8988T (cell line): Measurements from ENCODE around the gene REM2.
A peak's percentile ranks its signal among the peaks of the same experiment; 100 is the strongest.
"Not testable (repeated sequence)": the region's sequence is repeated elsewhere in the genome, so short reads cannot be mapped to it uniquely, and the experiment has no call there.

Experiments used
- DNase-seq: peaks from one replicate; pipeline ENCODE4 v3.0.0; 2011

Gene REM2

DNA sequence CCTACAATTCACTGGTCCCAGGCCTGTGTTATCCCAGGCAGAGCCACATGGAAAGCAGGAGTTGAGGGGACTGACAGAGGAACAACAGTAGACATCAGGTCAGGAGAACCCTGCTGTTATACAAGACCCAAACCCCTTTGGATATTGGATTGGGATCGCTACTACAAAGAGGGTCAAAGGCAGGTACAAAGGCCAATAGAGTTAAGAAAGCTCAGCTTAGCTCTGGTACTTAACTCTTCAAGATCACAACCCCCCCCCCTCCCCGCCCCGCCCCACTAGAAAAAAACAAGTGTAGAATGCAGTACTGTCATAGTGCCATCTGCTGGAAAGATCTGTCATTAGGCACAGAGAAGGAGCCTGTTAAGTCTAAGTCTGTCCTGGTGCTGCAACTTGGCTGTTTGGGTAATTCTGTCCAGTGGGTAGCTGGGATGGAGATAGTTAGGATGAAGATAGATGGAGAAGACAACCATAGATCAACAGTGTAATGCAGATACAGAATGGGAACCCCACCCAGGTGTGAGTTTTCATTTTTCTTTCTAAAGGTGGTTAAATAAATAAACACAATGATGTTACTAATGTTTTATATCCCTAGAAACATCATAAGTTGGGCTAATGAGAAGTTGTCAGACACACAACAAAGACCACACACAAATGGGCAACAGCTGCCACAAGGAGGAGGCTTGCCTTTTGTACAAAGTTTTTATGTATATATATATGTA lies 17.2 kb downstream of the REM2 start:
- DNase-seq: no peak

DNA sequence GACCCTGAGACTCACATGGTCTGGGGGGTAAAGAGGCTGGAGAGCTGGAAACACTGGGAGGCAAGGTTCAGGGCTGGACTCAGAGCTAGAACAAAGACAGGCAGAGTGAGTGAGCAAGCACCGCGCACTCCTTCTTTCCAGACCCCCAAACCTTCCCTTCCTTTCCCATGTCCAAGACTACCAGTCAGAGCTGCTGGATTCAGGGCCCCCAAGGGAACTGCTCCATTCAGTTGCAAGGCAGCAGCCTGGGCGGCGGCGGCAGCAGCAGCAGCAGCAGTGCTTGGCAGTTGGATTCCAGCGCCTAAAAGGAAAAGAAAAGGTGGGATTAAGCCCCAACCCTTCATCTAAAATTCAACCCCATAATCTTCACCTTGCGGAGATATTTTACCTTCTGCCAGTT lies 18.8 kb downstream of the REM2 start:
- DNase-seq: no peak

DNA sequence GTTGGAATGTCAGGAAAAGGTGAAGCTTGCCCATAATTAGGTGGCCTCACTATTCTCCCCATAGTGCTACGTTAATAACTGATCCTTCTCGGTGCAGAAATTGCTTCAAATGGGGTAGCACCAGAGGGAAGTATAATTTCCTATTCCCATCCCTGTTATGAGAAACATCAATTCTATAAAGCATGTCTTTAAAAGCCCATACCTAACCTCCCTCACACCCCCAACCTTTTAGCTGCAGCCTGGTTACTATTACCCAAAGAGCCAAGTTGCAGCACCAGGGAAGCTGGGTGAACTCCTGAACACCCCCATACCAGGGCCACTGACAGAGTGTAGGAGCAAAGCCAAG lies 20.7 kb downstream of the REM2 start:
- no peak for DNase-seq

DNA sequence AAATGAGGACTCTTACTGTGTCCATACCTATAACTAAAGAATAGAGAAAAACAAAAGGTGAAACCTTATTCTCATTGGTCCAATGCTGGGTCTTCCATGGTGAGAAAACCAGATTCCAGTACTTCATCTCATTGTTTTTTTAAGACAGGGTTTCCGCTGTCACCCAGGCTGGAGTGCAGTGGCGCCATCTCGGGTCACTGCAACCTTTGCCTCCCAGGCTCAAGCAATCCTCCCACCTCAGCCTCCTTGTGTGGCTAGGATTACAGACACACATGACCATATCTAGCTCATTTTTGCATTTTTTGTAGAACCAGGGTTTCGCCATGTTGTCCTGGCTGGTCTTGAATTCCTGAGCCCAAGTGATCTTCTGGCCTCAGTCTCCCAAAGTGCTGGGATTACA lies 22.6 kb downstream of the REM2 start:
- DNase-seq: no peak

DNA sequence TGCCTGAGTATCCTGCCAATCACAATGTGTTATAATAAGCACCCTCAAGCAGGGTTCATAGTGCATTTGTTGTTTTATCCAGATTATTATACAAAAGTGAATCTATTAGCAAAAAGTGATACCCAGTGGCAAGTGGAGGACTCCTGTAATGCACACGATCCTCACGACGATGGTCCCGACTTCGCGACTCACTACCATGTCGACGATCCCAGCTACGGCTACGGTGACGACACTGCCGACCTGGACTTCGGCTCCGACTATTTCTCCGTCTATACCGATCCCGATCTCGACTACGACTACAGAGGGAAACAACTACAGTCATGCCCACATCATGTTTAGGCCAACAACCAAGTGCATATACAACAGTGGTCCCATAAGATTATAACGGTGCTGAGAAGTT lies 23.1 kb downstream of the REM2 start:
- DNase-seq: no peak

DNA sequence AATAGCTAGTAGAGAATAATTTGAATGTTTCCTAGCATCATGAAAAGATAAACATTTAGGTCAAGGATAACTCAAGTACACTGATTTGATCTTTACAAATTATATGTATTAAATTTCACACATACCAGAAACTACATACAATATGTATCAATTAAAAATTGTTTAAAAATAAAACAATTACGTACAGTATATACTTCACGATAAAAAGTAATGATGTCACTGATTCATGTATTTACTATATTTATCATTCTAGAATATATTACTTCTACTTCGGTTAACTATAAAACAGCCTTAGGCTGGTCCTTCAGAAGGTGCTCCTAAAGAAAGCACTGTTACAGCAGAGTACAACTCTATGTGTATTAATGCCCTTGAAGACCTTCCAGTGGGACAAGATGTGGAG lies 24.4 kb downstream of the REM2 start:
- DNase-seq: no peak

DNA sequence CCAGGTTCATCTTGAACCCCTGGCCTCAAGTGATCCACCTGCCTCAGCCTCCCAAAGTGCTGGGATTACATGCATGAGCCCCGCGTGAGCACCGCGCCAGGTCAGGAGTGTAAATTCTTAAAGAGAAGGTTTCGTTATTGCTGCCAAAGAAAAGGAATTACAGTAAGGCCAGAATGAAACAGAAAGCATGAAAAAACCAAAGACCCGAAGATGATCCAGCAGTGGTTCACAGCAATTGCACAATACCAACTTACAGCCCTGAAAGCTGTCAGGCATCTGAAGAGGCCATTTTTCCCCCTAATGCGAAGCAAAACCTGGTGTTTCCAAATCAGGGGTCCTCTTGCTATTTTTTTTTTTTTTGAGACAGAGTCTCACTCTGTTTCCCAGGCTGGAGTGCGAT lies 25.6 kb downstream of the REM2 start:
- DNase-seq: no peak

DNA sequence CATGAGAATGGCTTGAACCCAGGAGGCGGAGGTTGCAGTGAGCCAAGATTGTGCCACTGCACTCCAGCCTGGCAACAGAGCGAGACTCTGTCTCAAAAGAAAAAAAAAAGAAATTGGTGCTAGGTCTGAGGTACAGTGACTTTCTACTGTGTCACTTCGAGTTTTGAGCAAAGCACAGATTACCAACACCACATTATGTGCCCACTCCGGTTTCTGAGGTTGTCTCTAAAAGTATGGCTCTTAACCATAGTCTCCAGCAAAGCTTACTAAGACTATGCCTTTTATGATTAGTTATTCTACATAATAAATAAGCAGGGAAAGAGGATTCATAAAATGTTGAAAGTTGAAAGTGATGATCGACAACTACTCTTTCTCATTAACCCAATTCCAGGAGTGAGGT lies 27.9 kb downstream of the REM2 start:
- no peak for DNase-seq

DNA sequence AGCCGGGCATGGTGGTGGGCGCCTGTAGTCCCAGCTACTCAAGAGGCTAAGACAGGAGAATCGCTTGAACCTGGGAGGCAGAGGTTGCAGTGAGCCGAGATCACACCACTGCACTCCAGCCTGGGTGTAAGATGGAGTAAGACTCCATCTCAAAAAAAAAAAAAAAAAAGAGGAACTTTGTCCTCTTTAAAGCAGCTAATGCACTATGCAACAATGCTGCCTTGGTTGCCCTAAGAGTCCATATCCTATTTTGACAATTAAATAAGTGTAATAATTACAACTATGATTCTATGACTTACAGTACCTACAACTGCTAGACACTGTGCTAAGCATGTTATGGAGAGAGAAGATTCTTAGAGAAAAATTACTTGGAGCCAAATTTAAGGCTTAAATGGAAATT lies 31.8 kb downstream of the REM2 start:
- DNase-seq: not testable (repeated sequence)

DNA sequence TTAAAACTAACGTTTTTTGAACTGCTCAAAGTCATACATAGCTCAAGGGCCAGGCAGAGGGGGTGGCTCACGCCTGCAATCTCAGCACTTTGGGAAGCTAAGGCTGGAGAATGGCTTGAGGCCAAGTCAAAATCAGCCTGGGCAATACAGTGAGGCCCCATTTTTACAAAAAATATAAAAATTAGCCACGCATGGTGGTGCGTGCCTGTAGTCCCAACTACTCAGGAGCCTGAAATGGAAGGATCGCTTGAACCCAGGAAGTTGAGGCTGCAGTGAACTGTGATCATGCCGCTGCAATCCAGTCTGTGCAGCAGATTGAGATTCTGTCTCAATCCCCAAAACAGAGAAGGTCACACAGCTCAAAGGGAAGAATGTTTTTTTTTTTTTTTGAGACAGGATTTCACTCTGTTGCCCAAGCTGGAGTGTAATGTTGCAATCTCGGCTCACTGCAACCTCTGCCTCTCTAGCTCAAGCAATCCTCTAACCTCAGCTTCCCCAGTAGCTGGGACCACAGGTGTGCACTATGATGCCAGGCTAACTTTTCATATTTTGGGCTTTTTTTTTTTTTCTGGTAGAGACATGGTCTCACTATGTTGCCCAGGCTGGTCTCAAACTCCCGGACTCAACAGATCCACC lies 33.0 kb downstream of the REM2 start:
- DNase-seq: no peak

DNA sequence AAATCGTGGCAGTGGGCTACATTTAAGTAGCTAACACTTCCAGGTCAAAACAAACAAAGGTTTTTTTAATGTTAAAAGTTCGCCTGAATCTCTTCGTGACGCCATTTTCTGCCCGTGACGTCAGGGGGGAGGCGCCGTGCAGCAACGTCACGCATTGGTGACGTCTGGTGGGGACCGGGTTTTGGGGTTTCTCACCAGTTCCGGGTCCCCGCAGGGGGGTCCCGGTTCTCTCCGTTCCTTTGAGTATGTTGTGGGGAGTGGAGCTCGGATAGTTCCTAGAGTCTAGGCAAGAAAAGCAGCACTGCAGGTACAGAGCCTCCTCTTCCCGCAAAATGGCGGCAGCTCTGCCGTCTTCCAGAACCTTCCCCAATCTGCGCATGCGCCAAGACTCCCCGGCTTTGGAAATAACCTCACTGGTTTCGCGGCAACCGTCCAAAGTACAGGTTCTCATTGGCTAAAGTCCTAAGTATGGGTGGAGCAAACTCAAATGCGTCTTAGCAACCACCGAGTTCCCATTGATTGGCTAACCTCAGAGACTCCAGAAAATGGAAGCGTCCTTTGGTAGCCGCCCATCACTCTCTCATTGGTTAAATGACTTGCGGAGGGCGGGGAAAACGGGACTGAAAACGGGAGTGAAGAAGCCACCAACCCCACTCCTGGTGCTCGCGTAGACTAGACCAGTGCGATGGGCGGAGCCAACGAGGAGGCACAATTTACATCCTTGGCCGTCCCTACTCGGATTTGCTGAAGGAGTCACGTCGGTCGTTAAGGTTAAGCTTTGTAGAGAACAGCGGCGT lies 36.0 kb downstream of the REM2 start, which contains the start of gene RBM23:
Gene RBM23, minus strand, starts transcription at position 346 of the 797 bp plus-strand sequence.
- peak; percentile 33 for DNase-seq

DNA sequence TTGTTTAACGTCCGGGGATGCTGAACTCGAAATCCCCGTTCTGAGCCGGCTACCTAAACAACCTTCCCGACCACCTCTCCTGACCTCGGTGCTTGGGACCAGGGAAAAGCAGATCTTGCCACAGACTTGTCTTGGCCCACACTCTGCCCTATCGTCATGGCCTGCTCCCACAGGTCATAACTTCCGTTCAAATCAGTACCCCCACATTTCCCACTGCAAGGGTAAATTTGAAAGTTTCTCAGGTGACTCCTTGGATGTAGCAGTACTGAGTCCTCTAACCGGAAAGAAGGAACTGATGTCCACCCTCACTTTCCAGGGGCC lies 36.5 kb downstream of the REM2 start:
- DNase-seq: no peak

DNA sequence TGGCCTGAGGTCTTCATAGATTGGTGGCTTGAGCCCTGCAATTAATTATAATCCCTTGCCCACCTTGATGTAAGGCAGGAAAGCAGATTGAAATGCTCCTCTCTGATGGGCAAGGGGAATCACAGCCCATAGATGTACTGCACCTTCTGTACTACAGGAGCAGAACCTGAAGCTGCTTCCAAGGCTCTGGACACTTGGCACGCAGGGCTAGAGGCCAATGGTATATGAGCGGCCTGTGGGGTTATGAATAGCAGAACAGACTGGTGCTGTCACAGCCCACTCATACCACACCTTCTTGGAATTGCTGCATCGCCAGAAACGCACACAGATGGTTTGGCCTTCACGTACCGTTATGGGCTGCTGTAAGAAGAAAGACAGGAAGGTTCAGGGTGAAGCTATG lies 37.7 kb downstream of the REM2 start:
- DNase-seq: no peak

DNA sequence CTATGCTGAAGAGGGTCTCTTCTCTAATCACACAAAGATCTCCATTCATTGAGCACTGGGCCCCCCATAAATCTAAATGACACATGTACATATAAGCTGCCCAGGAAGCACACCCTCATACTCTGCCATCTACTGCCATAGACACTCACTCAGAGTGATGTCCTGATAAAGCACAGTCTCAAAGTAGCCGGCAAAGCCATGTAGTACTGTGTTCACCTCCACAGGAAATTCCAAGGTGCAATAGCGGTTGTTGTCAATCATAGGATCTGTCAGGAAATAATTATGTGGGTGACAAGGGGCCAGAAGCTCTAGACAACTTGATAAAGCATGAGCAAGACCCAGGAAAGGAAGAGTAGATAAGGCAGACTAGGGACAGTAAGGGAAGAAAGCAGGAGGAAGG lies 39.3 kb downstream of the REM2 start:
- no peak for DNase-seq

DNA sequence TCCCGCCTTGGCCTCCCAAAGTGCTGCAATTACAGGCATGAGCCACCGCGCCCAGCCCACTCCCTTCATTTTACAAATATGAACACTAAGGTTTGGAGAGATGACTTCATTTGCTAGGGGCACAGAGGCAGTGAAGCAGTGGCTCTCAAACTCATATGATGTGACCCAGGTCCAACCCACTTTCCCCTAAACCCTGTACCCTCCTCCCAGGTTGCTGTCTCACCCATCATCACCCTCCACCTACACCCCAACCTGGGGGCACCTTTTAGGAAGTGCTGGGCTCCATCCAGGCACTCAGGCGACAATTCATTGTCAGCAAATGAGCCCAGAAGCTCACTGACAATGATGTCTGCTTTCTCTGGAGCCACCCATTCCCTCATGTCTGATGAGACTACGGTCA lies 40.7 kb downstream of the REM2 start:
- no peak for DNase-seq

DNA sequence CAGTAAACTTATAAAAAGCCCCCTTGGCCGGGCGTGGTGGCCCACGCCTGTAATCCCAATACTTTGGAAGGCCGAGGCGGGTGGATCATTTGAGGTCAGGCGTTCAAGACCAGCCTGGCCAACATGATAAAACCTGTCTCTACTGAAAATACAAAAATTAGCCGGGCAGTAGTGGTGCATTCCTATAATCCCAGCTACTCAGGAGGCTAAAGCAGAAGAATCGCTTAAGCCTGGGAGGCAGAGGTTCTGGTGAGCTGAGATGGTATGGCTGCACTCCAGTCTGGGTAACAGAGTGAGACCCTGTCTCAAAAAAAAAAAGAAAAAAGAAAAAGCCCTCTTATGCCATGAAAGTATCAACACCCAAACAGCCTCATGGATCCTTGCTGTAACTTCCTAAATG lies 42.5 kb downstream of the REM2 start:
- DNase-seq: no peak

DNA sequence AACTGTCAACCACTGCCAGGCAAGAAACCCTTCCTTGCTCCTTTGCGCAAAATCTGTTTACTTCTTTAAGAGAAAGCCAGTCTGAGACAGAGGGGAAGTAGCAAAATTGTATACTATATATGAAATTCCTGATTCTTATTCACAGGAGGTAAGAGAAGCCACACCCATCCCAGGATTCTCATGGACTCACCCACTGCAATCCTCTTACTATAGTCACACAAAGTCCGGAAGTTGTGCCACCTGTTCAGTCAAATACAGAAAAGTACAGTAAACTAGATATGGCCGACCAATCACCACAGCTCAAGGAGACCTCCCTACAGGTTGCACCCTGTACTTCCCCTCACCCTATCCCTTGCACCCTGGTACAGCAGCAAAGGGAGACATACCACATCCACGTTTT lies 43.3 kb downstream of the REM2 start:
- no peak for DNase-seq

DNA sequence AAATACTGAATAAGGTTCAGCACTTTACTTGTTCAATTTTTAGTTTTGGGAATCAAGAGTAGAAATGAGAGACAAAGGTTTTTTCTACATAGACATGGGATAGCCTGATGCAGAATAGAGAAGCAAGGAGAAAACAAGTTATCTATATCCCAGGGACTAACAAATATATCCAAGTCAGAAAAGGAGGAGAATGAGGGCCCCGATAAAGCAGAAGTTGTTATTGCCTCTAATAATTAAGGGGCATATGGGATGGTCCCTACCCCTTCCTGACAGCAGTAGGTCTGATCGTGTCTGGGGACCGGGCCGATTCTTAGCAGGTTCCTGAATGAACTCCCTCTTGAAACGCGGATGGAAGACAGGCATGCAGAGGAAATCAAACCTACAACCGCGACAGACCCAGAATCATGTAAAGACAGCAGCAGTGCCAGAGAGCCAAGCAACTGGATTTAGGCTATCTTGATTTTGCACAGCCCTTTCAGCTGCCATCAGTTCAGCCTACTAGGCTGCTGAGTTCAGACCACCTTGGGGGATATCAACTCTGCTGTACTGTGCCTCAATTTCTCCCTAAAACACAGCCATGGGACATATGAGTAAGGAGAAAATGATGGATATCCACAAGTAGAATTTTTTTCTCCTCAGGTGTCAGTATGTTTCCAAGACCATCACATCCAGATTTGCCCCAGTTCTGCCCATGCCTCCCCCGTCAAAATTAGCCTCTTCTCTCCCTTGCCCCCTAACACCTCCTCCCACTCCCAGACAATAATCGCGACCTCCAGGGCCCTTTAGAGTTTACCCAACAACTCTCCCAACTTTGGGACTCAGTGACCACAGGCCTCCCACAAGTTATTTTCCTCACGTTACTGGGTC lies 45.4 kb downstream of the REM2 start:
- no peak for DNase-seq

DNA sequence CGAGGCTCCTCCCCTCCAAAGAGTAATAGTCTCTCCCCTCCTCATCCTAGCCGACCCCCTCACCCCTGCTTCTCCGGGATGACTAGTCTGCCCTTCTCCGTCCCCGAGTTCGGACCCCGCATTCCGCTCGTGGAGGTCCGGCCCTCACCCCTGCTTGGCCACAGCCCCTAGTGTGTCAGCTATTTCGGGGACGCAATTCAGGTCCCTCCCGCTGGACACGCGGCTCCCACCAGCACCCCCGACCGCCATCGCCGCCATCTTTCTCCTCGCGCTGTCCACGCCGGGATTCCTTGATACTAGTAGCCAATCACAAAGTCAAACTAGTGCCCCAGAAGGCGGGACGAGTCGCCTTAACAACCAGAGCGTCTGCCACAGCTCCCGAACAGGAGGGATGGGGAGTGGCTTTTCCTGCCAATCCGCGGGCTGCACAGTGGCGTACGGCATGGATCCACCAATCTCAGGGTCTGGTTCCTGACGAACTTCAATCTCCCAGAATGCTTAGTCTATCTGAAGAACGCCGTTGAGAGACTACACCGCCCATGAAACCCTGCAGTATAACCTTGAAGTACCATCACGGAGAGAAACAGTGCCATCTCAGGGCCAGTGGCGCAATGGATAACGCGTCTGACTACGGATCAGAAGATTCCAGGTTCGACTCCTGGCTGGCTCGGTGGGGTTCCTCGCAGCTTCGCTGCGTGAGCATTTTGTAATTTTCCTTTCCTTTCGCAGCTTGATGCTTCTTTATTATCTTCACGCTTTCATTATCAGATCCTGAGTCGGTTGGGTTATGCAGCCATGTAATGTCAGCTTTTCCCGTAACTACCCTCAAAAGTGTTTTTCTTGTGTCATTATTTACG lies 46.3 kb downstream of the REM2 start, which contains the start of gene PRMT5:
Gene PRMT5, minus strand, starts transcription at position 273 of the 857 bp plus-strand sequence. Its CDS starts 15 bp downstream, at position 258.
- peak; percentile 46 for DNase-seq

DNA sequence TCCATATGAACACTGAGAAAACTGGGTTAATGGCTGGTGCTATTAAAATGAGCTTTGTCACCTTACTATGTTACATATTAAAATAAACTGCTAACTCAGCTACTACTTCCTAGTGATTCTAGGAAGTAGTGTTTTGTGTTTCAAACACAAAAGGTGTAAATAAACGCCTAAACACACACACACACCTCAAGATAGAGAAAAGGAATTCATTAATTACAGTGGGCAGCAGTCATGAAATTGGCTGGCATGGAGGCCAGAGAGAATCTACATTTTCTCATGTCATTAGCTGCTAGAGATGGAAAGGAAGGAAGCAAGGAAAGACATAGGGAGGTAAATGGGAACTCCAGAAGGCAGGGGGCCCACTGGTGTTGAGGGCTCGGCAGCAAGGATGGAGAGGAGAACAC lies 46.9 kb downstream of the REM2 start:
- DNase-seq: no peak

DNA sequence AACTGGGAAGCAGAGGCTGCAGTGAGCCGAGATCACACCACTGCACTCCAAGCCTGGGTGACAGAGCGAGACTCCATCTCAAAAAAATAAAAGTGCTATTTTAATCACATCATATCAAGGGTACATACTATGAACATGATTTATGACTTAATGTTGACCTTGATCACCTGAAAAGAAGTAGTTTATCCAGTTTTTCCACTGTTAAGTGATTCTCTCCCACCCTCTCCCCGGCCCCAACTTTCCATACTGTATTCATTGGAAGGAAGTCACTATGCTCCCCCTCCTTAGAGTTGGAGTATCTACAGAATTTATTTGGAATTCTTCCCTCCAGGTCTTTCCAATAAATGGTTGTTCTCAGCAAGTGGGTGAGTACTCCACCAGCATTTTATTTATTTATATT lies 49.1 kb downstream of the REM2 start:
- DNase-seq: no peak

DNA sequence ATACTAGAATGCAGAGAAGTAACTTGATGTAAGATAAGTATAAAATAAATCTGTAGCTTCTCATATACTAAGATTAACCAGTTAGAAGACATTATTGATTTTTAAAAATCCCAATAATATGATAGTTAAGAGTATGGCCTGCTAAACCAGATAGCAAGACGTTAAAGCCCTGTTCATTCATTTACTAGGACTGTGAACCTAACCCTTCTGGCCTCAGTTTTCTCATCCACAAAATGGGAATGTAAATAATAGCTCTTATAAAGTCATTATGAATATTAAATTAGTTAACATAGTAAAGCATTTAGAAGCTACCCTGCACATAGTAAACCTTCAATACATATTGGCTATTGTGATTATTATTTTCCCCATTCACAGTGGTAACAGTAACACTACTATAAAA lies 52.1 kb downstream of the REM2 start:
- no peak for DNase-seq
